HG03575 (cell line): ENCODE data around the gene POU2F3.

Source experiments
- ATAC-seq: cut with Tn5 transposase; IDR thresholded peaks from one replicate; pipeline ENCODE4 v1.9.1; 2021; ENCODE audit not compliant: unreplicated experiment, insufficient number of reproducible peaks, low FRiP score; ENCODE audit errors: extremely low read depth

Gene POU2F3

DNA sequence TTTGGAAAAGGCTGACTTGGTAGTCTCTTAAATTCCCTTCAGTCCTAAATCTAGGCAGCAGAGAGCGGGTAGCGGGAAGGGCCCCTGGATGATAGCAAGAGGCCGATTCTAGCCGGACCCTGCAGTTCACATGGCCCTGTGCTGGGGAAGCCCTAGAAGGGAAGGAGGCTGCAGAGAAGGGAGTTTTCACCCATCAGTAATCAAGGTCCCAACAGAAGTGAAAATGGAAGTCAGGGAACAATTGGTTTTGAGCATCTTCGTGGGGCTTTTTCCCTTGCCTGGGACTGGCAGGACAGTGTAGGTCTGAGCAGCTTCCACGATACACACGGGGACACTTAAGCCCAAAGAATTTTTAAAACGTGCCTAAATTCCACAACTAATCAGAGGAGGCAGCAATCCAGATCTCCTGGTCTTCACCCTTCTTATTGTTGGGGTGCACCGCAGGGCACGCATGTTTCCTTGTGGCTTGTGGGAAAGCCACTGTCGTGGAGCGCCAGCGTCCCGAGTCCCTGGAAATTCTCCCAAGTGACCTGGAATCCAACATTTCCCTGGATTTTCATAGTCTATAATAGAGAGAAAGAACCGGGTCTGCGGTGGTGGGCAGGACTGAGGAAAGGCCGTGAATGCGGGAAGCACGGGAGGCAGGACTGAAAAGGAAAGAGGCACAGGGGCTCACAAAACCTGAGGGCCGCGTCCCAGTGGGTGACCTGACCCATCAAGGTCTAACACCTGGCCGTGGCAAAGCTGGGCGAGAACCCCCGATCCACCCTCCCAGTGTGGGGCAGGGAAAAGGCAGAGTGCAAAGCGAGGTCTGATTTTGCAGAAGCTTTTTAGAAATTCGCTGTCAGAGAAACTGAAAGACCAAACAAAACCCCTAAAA lies 30.0 kb upstream of the POU2F3 start:
- no peak for ATAC-seq

DNA sequence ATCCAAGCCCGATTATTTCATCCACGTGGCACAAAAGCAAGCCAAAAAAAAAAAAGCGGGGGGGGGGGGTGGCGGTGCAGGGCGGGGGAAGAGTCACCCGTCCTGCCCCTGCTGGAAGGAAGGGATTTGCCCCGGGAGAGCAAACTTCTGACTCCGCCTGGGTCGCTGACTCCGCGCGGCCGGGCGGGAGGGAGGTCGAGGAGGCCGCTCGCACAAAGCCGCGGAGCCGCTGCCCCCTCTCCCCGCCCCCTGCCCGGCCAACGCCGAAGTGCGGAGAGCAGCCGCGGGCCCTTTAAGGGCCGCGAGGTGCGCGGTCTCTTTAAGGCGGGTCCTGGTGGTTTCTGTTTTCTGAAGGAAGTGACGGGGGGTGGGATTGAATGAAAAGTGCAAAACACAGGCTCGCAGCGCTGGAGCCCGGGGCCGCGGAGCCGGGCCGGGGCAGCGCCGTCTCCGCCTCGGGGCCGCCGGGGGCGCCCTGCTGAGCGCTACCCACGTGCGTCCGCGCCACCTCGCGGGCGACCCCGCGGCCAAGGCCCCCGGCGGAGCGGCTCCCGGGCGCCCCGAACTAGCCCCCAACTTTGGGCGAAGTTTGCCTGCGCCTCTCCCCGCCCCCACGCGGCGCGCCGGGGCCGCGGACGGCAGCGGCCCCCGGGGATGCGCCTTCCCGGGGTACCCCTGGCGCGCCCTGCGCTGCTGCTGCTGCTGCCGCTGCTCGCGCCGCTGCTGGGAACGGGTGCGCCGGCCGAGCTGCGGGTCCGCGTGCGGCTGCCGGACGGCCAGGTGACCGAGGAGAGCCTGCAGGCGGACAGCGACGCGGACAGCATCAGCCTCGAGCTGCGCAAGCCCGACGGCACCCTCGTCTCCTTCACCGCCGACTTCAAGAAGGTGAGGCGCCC lies 29.1 kb upstream of the POU2F3 start, which contains the start of gene OAF:
Gene OAF, plus strand, starts transcription at position 407 of the 896 bp plus-strand sequence. Its CDS starts 248 bp downstream, at position 655.
- ATAC-seq = no peak

DNA sequence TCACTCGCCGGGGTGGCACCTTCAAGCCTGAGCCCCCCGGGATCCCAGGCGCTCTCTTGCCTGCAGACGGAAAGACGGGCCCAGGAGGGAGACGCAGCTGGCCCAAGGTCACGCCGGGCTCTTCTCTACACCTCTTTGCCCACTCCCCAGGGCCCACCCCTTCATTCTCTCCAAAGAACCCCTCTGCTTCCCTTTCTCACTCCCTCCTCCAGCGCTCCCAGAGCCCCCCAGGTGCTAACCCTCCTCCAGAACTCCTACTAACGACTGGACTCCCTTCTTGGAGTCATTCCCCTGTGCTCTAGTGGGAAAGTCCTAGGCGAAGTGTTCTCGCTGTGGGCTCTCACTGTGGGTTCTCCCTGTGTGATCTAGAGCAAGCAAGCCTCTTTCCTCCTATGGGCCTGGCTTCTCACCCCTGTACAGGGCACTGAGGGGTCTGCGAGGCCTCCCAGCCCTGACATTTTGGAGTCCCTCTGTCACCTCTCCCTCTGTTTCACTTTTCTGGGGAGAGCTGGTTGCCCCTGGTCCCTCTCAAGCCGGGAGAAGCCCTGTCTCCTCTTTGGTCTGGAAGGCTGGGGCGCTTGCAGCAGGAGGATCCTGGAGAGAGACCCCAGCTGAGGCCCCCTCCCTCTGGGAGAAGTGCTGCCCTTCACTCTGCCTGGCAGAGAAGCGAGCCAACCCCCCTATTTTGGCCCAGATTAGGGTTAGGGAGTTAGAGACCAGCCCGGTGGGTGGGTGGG lies 28.2 kb upstream of the POU2F3 start:
- no peak for ATAC-seq

DNA sequence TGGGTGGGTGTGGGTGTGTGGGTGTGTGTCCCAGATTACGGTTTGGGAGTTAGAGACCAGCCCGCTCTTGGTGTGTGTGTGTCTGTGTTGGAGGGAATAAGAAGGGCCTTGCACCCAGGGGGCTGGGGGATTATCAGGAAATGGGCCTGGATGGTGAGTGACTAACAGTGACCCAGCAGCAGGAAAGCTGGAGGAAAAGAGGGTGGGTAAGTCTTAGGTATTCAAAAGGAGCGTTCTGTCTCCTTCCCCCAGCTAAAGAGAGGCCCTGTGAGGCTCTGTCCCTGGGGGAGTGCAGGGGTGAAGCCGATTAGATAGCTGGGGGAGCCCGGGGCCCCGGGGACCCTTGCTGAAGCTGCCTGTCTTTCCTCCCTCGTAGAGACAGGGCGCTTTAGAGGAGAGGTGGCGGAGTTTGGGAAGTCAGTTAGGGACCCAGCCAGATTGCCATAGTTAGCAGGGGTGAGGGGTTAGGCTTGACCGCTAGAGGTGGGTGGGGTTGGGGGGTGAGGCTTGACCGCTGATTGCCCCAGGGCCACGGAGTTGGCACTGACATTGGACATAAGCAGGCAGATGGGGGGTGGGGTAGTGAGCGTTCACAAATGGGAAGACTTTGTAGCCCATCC lies 27.6 kb upstream of the POU2F3 start:
- no peak for ATAC-seq

DNA sequence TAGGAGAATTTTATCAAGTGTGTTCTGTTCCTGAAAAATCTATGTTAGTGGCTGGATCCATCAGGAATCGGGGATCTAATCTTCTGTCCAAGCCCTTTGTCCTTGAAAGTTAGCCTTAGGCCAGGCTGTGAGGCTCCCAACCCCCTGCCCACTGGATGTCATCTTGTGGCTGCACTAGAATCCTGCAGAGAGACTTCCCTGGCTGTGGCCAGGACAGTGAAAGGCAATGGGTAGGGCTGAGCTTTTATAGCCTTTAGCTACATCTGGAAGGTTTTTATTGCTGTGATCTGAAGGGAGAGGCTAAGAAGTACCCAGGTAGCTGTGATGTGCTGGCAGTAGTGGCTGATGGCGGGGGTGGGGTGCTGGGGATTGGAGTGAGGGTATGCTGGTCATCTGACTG lies 27.0 kb upstream of the POU2F3 start:
- no peak for ATAC-seq

DNA sequence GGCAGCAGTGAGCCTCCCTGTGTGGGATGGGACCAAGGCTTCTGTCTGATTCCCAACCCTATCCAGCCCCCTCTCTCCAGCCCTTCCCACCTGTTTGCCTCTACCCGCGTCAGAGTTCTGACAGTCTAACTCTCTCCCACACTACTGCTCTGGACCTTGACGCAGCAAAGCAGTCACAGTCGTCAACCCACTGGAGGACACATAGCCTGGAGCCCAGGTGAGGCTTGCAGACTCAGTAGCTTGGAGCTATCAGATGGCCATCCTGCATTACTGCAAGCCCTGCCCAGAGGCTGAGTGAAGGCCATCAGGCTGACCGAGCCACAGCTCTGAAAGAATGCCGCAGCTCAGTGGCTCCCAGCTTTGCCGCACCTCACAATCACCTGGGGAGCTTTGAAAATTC lies 25.4 kb upstream of the POU2F3 start:
- ATAC-seq = no peak

DNA sequence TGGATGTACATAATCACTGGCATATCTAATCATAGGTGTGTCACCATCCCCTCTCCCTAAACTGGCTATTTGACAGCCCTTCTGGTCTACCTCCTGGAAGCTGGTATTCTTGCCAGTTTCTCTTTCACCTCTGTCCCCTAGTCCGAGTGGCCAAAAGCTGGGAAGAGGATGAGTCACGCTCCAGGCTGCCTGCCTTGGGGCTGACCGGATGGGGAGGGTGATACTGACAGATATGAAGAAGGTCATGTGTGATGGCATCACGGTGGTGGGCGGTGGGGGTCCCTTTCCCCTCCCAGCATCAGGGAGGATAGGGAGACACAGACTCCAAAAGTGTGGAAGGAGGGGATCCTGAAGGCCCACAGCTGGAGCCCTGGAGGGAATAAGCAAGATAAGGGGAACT lies 24.3 kb upstream of the POU2F3 start:
- ATAC-seq = no peak

DNA sequence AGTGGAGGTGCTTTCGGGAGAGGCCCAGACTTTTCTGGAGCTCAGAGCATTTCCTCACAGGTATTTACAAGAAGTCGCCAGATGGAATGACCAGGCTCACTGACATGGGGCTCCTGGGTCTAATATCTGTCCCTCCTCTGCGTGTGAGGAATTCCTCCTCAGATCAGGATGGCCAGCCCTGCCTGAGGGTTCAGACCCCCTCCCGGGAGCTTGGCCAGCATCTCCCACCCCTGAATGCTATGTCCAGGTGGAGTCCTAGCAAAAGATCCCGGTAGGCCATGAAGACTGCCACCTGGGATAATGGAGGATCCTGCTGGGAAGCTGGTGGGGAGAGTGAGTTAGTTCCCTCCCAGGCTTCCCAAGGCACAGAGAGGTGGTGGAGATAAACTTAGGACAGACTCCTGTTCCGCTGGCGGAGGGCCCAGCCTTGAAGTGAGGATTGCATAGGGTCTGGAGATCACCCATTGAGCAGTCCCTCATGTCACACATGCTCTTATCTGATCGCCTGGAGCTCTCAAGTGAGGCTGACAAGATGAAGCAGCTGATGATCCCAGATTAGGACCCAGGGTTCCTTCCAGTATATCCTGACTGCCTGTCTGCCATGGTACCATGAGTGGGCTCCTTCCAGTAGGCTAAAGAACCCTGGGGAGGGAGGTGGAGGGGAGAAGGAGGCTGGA lies 23.4 kb upstream of the POU2F3 start:
- ATAC-seq = no peak

DNA sequence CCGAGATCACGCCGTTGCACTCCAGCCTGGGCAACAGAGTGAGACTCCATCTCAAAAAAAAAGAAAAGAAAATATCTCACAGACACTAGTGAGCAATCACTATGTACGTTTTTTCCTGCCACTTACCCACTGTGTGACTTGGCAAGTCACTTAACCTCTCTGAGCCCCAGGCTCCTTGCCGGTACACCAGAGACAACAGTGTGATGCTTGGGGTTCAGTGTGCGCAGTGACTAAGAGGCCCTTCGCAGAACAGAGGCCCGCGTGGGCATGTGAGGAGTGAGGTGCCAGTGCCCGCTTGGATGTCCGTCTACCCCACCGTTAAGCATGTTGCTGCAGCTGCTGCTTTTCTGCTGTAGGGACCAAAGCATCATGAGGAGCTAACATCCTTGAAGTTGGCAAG lies 22.4 kb upstream of the POU2F3 start:
- no peak for ATAC-seq

DNA sequence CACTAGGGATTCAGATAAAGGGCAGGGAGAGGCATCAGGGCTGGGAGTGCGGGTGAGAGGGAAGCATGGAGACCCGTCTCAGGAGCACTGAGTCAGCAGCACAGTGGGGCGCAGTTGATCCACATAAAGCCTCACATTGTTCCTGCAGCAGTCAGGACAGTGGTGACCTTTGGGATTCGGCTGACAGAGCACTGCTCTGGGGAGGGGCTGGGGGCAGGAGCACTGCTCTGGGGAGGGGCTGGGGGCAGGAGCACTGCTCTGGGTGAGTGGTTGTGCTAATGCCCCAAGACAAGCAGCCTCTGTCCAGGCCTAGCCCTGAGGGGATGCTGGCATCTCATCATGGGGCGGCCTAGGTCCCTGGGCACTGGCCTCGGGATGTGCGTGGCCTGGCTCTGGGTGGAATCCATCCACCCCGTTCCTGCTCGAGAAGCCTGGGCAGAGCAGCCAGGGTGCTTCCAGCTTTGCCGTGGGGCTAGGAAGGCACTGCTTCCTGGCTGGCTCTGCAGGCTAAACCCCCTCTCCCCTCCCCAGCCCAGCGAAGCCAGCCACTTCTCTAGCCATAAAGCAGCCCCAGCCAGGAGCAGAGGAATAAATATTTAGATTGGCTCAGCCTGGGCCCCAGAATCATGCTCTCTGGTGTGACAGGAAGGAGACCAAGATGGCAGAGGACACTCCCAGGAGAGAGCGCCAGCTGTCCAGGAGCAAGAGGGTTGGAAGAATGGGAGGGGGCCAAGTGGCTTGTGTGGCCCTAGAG lies 21.8 kb upstream of the POU2F3 start:
- no peak for ATAC-seq

DNA sequence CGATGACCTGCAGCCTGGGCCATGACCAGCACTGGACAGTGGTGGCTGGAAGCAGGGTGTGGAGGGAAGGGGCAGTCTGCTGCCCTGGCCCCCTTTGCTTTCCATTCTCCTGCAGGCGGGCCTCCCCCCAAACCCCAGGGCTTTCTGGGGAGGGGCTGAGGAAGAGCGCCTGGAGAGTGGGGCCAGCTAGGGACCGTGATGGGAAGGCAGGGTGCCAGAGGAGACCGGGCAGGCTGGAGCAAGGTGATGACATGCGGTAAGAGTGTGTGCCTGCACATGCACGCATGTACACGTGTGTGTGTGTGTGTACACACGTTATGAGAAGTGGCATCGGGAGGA lies 21.3 kb upstream of the POU2F3 start:
- no peak for ATAC-seq

DNA sequence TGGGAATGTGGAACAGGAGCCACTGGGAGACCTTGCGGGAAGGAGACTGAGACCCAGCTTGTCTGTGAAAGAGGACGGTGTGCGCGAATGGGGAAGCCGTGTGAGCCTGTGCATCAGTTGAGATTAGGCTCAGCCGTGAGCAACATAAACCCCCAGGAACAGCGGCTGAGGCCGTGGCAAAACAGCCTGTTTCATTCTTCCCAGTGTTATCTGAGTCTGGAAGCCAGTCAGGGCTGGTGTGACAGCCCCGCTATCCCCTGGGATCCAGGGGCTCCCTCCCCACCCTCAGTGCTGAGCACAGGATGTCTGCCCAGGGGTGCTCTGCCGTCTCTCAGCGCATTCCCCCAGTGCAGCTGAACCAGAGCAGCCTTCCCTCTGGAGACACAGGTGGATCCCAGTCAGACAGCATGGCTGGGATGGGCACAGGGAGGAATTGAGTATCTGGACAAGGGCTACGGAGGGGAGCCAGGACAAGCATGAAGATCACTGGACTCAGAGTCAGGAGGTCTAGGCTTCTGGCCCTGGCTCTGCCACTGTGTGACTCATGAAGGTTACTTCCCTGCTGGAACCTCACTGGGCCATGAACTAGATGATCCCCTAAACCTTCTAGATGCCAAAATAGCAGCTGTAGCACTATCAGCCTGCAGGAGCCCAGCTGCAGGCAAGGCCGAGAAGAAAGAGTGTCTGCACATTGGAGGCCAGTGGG lies 20.6 kb upstream of the POU2F3 start:
- ATAC-seq = no peak

DNA sequence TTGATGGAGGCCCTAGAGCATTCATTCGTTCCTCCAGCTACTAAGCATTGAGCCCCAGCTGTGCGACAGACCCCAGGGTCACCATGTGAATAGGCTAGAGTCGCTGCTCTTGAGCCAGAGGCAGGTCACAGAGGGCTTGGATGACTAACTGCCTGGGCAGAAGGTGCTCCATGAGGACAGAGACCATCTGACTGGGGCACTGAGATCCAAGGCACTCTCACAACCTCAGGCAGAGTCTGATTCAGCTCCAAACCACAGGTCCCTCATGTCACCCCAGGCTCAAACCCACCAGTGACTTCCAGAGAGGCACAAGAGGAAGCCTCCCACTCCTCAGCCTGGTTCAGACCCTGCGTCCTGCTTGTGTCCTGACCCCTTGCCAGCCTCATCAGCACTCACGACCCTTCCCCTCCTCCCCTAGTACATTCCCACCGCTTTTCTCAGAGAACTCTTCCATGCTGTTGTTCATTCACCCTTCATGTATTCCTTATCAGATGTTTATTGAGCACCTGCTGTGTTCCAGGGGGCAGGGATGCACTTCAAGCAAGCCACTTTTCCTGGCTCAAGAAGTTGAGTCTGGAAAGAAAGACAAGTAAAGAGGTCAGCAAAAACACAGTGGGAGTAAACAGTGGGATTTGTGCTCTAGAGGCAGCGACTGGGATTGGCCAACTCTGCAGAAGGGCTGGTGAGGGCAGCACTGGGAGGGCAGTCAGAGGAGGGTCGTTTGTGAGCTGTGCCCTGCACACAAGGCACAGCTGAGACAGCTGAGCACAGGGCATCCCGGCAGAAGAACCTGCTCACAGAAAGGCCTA lies 19.8 kb upstream of the POU2F3 start:
- no peak for ATAC-seq

DNA sequence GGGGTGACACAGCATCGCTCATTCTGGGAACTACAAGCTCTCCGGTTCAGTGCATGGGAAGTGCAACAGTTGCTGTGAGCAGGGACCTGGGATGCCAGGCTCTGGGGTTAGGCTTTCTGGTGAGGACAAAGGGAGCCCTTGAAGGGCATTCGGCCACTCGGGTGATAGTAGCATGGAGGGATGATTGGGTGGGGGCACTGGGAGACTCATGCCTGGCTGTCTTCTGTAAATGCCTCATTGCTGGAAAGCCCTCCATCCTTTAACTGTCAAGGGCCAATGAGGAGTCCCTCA lies 19.2 kb upstream of the POU2F3 start:
- no peak for ATAC-seq

DNA sequence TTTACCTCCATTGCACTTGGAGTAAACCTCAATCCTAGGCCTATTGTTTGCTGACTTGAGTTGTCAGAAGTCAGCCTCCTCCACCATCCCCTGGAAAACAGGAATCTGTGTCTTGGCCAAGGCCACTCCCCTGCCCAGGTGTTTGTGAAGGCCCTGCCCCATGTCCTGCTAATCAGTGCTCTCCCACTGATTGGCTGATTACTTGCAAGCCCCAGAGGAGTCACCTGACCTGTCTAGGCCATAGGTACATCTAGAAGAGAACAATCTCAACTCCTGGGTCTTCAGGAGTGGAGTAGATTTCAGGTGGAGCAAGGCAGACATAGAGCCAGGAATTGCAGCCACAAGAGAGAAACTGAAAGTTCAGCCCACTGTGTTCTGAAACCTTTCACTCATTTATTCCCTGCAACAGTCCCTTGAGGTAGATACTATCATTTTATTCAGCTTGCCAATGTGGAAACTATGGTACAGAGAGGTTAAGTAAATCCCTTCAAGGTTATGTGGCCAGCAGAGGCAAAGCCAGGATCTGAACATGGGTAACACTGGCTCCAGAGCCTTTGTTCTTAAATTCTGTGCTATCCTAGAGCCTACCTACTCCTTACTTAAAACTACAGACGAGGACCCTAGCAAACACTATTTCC lies 18.7 kb upstream of the POU2F3 start:
- ATAC-seq = no peak

DNA sequence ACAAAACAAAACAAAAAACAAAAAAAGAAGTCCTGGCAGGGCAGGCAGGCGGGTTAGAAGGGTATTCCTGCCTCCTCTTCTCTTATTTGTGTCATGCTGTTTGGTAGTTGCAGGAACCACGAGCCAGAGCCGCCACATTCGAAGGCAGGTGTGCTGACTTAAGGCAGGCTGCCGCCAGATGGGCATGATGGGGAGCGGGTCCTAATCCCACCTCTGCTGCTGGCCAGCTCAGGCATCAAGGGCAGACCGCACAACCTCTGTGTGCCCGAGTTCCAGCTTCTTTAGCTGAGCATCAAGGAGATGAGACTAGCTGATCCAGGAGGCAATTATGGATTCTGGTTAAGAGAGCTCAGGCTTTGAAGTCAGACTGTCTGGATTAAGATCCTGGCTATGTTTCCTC lies 17.0 kb upstream of the POU2F3 start:
- no peak for ATAC-seq
